CD8-positive, alpha-beta memory T cell (primary cell): Measurements from ENCODE around the gene NOVA2. TPM values are rescaled to one million over a fixed set of nuclear protein-coding genes. Genes with fewer than 3 reads are reported as not detected.
A peak's percentile ranks its signal among the peaks of the same experiment; 100 is the strongest.

Source experiments
- CTCF ChIA-PET: fragments of 350-600 bp; sonication (Branson Sonifier 250); formaldehyde crosslinking; loops from one replicate; lab custom pipeline; 2021; ENCODE audit warnings: antibody characterized with exemption; lab: Charles Lee
- POLR2A ChIA-PET: fragments of 350-600 bp; sonication (Branson Sonifier 250); formaldehyde crosslinking; loops from one replicate; lab custom pipeline; 2021; ENCODE audit warnings: antibody characterized with exemption; lab: Charles Lee
- DNase-seq, 5 donors: peaks; one replicate each; pipeline versions ENCODE4 v3.0.0 to v3.0.0-alpha.2; 2020 to 2022; ENCODE audit warnings: mixed read lengths in 1 of 5
- H3K27ac ChIP-seq: one replicate; pipeline ENCODE4 v1.7.0; 2013; ENCODE audit warnings: low read depth, mild to moderate bottlenecking, low read length, moderate library complexity
- H3K27me3 ChIP-seq: 2 replicates; pipeline ENCODE4 v1.7.0; 2013; ENCODE audit warnings: low read length, mild to moderate bottlenecking; ENCODE audit not compliant: insufficient read depth, poor library complexity, severe bottlenecking
- H3K36me3 ChIP-seq: 2 replicates; pipeline ENCODE4 v1.7.0; 2013; ENCODE audit warnings: mild to moderate bottlenecking, low read length, moderate library complexity; ENCODE audit not compliant: insufficient read depth
- H3K4me1 ChIP-seq: 2 replicates; pipeline ENCODE4 v1.7.0; 2013; ENCODE audit warnings: mild to moderate bottlenecking, low read length, moderate library complexity; ENCODE audit not compliant: insufficient read depth
- H3K4me3 ChIP-seq: 2 replicates; pipeline ENCODE4 v1.7.0; 2013; ENCODE audit warnings: mild to moderate bottlenecking, low read length
- H3K9me3 ChIP-seq: 2 replicates; pipeline ENCODE4 v1.7.0; 2013; ENCODE audit warnings: mild to moderate bottlenecking, low read length
- H3K27ac Mint-ChIP-seq, 8 donors: one replicate each; pipeline ENCODE4 v1.8.0; 2020 to 2021; ENCODE audit warnings: mixed read lengths in 8 of 8, mild to moderate bottlenecking in 6 of 8, inconsistent platforms in 3 of 8, moderate library complexity in 3 of 8
- H3K27me3 Mint-ChIP-seq, 2 donors: one replicate each; pipeline ENCODE4 v1.8.0; 2020 to 2021; ENCODE audit warnings: mixed read lengths in 2 of 2, mild to moderate bottlenecking in 1 of 2, moderate library complexity in 1 of 2
- H3K36me3 Mint-ChIP-seq, 3 donors: one replicate each; pipeline ENCODE4 v1.8.0; 2020 to 2021; ENCODE audit warnings: mixed read lengths in 3 of 3, inconsistent platforms in 1 of 3, mild to moderate bottlenecking in 1 of 3
- H3K4me1 Mint-ChIP-seq, 3 donors: one replicate each; pipeline ENCODE4 v1.8.0; 2020 to 2021; ENCODE audit warnings: mixed read lengths in 3 of 3, inconsistent platforms in 1 of 3, mild to moderate bottlenecking in 1 of 3
- H3K4me3 Mint-ChIP-seq, 7 donors: one replicate each; pipeline ENCODE4 v1.8.0; 2020 to 2021; ENCODE audit warnings: mixed read lengths in 7 of 7, mild to moderate bottlenecking in 6 of 7, moderate library complexity in 4 of 7, inconsistent platforms in 2 of 7
- H3K9me3 Mint-ChIP-seq, 5 donors: one replicate each; pipeline ENCODE4 v1.8.0; 2020 to 2022; ENCODE audit warnings: mixed read lengths in 5 of 5, mild to moderate bottlenecking in 3 of 5, moderate library complexity in 2 of 5, inconsistent platforms in 1 of 5
- polyA plus RNA-seq: library from polyadenylated mRNA; unstranded; fragments of 300-500 nt; fragmentation: Illumina TruSeq; gene quantifications from one replicate; pipeline ENCODE4 v1.2.3, GENCODE V29; 2021
- total RNA-seq, 2 experiments: library from RNA; stranded (reverse); gene quantifications; one replicate each; pipeline ENCODE4 v1.2.3, GENCODE V29; 2021

The NOVA2 gene
- total and polyA plus RNA-seq, 3 experiments from 2014 or later, result not detected

DNA sequence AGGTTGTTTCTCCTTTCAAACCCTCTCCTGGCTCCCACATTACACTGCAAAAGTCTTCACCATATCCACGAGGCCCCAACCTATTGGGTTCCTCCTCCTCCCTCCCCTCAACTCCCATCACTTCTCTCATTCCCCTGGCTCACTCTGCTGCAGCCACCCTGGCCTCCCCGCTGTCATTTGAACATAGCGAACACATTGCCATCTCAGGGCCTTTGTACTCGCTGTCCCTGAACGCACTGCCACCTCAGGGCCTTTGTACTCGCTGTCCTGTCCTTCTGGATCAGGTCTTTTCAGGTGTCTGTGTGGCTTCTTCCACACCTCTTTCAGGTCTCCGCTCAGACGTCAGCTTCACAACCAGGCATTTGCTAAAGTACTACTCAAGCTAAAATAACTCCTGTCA, 23.3 kb upstream of the NOVA2 start:
- H3K27me3 ChIP-seq, result no peaks in the 10 kb centered on the region
- H3K27ac Mint-ChIP-seq, result peak overlapping the region in 3 of 8 donors; percentile 53 to 64 (median 61)
- H3K9me3 ChIP-seq, result no peaks in the 10 kb centered on the region
- no peak overlapping the region for H3K4me3 ChIP-seq
- H3K4me1 Mint-ChIP-seq, result peaks cover 29 to 33% (median 30%) of the 10 kb centered on the region in 3 donors
- no peaks in the 10 kb centered on the region for H3K9me3 Mint-ChIP-seq
- H3K4me3 Mint-ChIP-seq, result no peak overlapping the region
- peaks cover 0 to 9% (median 3%) of the 10 kb centered on the region in 3 donors for H3K36me3 Mint-ChIP-seq
- CTCF ChIA-PET, result interaction anchor here (1.0 to 3.3 kb wide), 3 partner anchors 12 to 518 kb away, joined by 3 to 12 read pairs (median 3); no protein-coding TSS in a partner anchor
- H3K4me1 ChIP-seq, result peaks cover 22% of the 10 kb centered on the region
- H3K27me3 Mint-ChIP-seq, result peaks cover 0 to 5% of the 10 kb centered on the region in 2 donors
- no peaks in the 10 kb centered on the region for H3K36me3 ChIP-seq
- no peak for DNase-seq
- POLR2A ChIA-PET, result no interaction called here
- H3K27ac ChIP-seq, result no peak overlapping the region

GRCh38 chr19:45995715-45996385, 22.2 kb upstream of the NOVA2 start:
- ChIA-PET POLR2A (interaction anchor here (0.6 to 1.4 kb wide), 3 partner anchors 93 to 352 kb away, joined by 3 to 10 read pairs (median 4); partner anchors contain the start of gene MYPOP), CTCF (interaction anchor here (1.2 to 3.3 kb wide), 3 partner anchors 14 to 33 kb away, joined by 3 to 12 read pairs (median 4); no protein-coding TSS in a partner anchor)
- H3K4me3 ChIP-seq, result peak overlapping the region; percentile 85
- H3K27ac ChIP-seq, result peak overlapping the region; percentile 53
- H3K27ac Mint-ChIP-seq, result peak overlapping the region in 1 of 8 donors; percentile 72
- no peaks in the 10 kb centered on the region for H3K36me3 ChIP-seq
- no peaks in the 10 kb centered on the region for H3K9me3 Mint-ChIP-seq
- no peak overlapping the region for H3K4me3 Mint-ChIP-seq
- peaks cover 0 to 9% (median 3%) of the 10 kb centered on the region in 3 donors for H3K36me3 Mint-ChIP-seq
- DNase-seq, result peak in 1 of 5 donors; percentile 10
- H3K27me3 ChIP-seq, result no peaks in the 10 kb centered on the region
- peaks cover 22 to 27% (median 27%) of the 10 kb centered on the region in 3 donors for H3K4me1 Mint-ChIP-seq
- H3K27me3 Mint-ChIP-seq, result peaks cover 4 to 5% of the 10 kb centered on the region in 2 donors
- H3K9me3 ChIP-seq, result no peaks in the 10 kb centered on the region
- peaks cover 22% of the 10 kb centered on the region for H3K4me1 ChIP-seq

DNA sequence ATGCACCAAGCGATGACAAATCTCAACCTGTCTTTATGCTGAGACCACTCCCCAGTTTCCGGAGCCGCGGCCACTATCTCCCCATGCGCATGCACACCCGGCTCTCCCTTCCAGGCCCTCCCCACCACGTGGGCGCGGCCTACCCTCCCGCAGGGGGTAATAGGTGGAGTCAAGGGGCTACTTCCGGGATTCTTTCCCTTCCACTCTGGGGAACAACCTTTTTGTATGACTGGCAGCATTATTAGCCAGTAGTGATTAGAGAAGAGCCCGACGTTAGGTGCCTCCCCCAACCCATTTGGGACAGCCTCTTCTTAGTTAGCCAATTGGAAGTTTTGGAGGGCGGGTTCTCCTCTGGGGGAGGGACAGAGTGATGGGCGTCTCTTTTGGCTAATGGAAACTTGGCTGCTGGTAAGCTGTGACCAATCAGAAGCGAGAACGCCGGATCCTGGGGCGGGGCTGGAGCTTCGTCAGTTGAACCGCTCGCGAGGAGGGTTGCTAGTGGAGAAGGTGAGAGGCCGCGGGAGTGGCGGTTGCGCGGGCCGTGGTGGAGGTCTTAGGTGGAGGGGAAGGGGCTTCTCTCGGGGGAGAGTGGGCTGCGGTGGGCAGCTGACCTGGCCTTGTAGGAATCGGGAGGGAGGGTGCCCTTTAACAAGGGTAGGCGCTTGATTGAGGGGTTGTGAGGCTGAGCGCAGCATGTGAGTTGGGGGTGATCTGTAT, 21.5 kb upstream of the NOVA2 start, which contains the start of gene CCDC61:
CCDC61 (plus strand) TSS at position 470 of the 717 bp plus-strand sequence. CDS start 7,552 bp downstream, outside the sequence.
- Histone ChIP-seq H3K36me3 (no peaks in the 10 kb centered on the region), H3K4me3 (peak within 1 kb of the TSS; percentile 89), H3K9me3 (no peaks in the 10 kb centered on the region), H3K27me3 (no peaks in the 10 kb centered on the region), H3K4me1 (peaks cover 17% of the 10 kb centered on the region), H3K27ac (peak within 1 kb of the TSS; percentile 53)
- H3K27me3 Mint-ChIP-seq, result peaks cover 7 to 11% of the 10 kb centered on the region in 2 donors
- H3K9me3 Mint-ChIP-seq, result no peaks in the 10 kb centered on the region
- H3K27ac Mint-ChIP-seq, result peak within 1 kb of the TSS in 2 of 8 donors; percentile 53 to 72
- peaks cover 0 to 9% (median 3%) of the 10 kb centered on the region in 3 donors for H3K36me3 Mint-ChIP-seq
- CTCF ChIA-PET, result interaction anchor here (1.2 to 3.3 kb wide), 2 partner anchors 14 to 22 kb away, joined by 4 to 12 read pairs; no protein-coding TSS in a partner anchor
- H3K4me1 Mint-ChIP-seq, result peaks cover 15 to 20% (median 20%) of the 10 kb centered on the region in 3 donors
- DNase-seq, result peak; percentile 92 to 99 (median 97)
- POLR2A ChIA-PET, result interaction anchor here (1.1 to 1.4 kb wide), 2 partner anchors 92 to 132 kb away, joined by 4 to 10 read pairs; partner anchors contain the start of gene MYPOP
- H3K4me3 Mint-ChIP-seq, result no peak within 1 kb of the TSS

- peaks cover 13% of the 10 kb centered on the region for H3K4me1 ChIP-seq
These were observed 20.9 kb upstream of the NOVA2 start for GRCh38 chr19:45994456-45994997.

GRCh38 chr19:45990113-45990728, 16.6 kb upstream of the NOVA2 start:
- H3K4me3 ChIP-seq, result no peak overlapping the region
- H3K4me1 Mint-ChIP-seq, result no peaks in the 10 kb centered on the region
- ChIA-PET CTCF (no interaction called here), POLR2A (no interaction called here)
- H3K4me1 ChIP-seq, result peaks cover 6% of the 10 kb centered on the region
- no peak overlapping the region for H3K27ac ChIP-seq
- H3K27me3 Mint-ChIP-seq, result peaks cover 13 to 32% of the 10 kb centered on the region in 2 donors
- H3K9me3 Mint-ChIP-seq, result no peaks in the 10 kb centered on the region
- H3K4me3 Mint-ChIP-seq, result no peak overlapping the region
- H3K36me3 ChIP-seq, result no peaks in the 10 kb centered on the region
- no peaks in the 10 kb centered on the region for H3K27me3 ChIP-seq
- no peak for DNase-seq
- H3K9me3 ChIP-seq, result no peaks in the 10 kb centered on the region
- H3K27ac Mint-ChIP-seq, result no peak overlapping the region
- peaks cover 0 to 3% (median 0%) of the 10 kb centered on the region in 3 donors for H3K36me3 Mint-ChIP-seq

More at GRCh38 chr19:45994456-45994997, 20.9 kb upstream of the NOVA2 start:
- CTCF ChIA-PET, result interaction anchor here (1.2 kb wide), 1 partner anchor 23 kb away, joined by 4 read pairs; no protein-coding TSS in a partner anchor
- POLR2A ChIA-PET, result no interaction called here
- Mint-ChIP-seq H3K36me3 (peaks cover 2 to 9% (median 3%) of the 10 kb centered on the region in 3 donors), H3K27me3 (peaks cover 10 to 16% of the 10 kb centered on the region in 2 donors), H3K4me3 (no peak overlapping the region), H3K27ac (no peak overlapping the region), H3K4me1 (peaks cover 11 to 16% (median 14%) of the 10 kb centered on the region in 3 donors), H3K9me3 (no peaks in the 10 kb centered on the region)
- no peak for DNase-seq
- H3K27ac ChIP-seq, result peak overlapping the region; percentile 6
- H3K27me3 ChIP-seq, result no peaks in the 10 kb centered on the region
- no peaks in the 10 kb centered on the region for H3K36me3 ChIP-seq
- H3K4me3 ChIP-seq, result peak overlapping the region; percentile 89
- H3K9me3 ChIP-seq, result no peaks in the 10 kb centered on the region

DNA sequence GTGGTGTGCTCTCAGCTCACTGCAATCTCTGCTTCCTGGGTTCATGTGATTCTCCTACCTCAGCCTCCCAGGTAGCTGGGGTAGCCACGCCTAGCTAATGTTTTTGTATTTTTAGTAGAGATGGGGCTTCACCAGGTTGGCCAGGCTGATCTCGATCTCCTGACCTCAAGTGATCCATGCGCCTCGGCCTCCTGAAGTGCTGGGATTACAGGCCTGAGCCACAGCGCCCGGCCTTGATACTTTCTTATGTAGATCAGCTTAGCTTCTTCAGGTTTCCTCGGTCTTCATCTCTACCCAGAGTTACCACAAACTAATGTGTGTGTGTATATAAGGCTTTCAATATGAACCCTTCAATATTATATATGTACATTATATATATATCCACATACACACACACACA, 11.7 kb upstream of the NOVA2 start:
- no peaks in the 10 kb centered on the region for H3K9me3 ChIP-seq
- Mint-ChIP-seq H3K27me3 (peaks cover 15 to 46% of the 10 kb centered on the region in 2 donors), H3K36me3 (peaks cover 0 to 3% (median 0%) of the 10 kb centered on the region in 3 donors), H3K9me3 (no peaks in the 10 kb centered on the region), H3K4me1 (no peaks in the 10 kb centered on the region), H3K4me3 (no peak overlapping the region), H3K27ac (no peak overlapping the region)
- no peaks in the 10 kb centered on the region for H3K4me1 ChIP-seq
- H3K27ac ChIP-seq, result no peak overlapping the region
- DNase-seq, result no peak
- ChIA-PET POLR2A (no interaction called here), CTCF (interaction anchor here (2.0 kb wide), 1 partner anchor 32 kb away, joined by 6 read pairs; no protein-coding TSS in a partner anchor)
- no peaks in the 10 kb centered on the region for H3K36me3 ChIP-seq
- H3K4me3 ChIP-seq, result no peak overlapping the region
- no peaks in the 10 kb centered on the region for H3K27me3 ChIP-seq

GRCh38 chr19:45981350-45981749, 7.7 kb upstream of the NOVA2 start:
- ChIA-PET POLR2A (no interaction called here), CTCF (no interaction called here)
- H3K27me3 Mint-ChIP-seq, result peaks cover 20 to 44% of the 10 kb centered on the region in 2 donors
- no peak overlapping the region for H3K4me3 Mint-ChIP-seq
- no peaks in the 10 kb centered on the region for H3K4me1 Mint-ChIP-seq
- H3K27me3 ChIP-seq, result no peaks in the 10 kb centered on the region
- no peaks in the 10 kb centered on the region for H3K36me3 Mint-ChIP-seq
- no peak overlapping the region for H3K27ac Mint-ChIP-seq
- DNase-seq, result no peak
- H3K27ac ChIP-seq, result no peak overlapping the region
- no peaks in the 10 kb centered on the region for H3K9me3 Mint-ChIP-seq
- H3K4me3 ChIP-seq, result no peak overlapping the region
- no peaks in the 10 kb centered on the region for H3K36me3 ChIP-seq
- H3K4me1 ChIP-seq, result no peaks in the 10 kb centered on the region
- no peaks in the 10 kb centered on the region for H3K9me3 ChIP-seq
